Spleen (tissue), 11 donors: ENCODE measurements around the gene FRYL. TPM values are rescaled to one million over a fixed set of nuclear protein-coding genes. Genes with fewer than 3 reads are reported as not detected.
"Not testable (repeated sequence)": the region's sequence is repeated elsewhere in the genome, so short reads cannot be mapped to it uniquely, and the experiment has no call there.

ENCODE experiments used
- DNase-seq: peaks from one replicate; pipeline ENCODE4 v3.0.0-alpha.2; 2020
- H3K27ac ChIP-seq, 8 donors: fragments of 200-600 bp; sonication (generic) in 7 of 8; 1 replicate in 4 of 8; 2 replicates in 4 of 8; pipeline versions ENCODE4 v1.5.0 to v1.8.0; 2016 to 2021; ENCODE audit warnings: inconsistent platforms in 4 of 8, mild to moderate bottlenecking in 4 of 8, moderate library complexity in 1 of 8
- H3K27me3 ChIP-seq, 7 donors: fragments of 200-600 bp; sonication (generic) in 6 of 7; replicated peaks in 1 of 7; 1 replicate in 4 of 7; 2 replicates in 3 of 7; pipeline versions ENCODE4 v1.5.0 to v1.8.0; 2016 to 2021; ENCODE audit warnings: inconsistent platforms in 3 of 7, mild to moderate bottlenecking in 1 of 7
- H3K36me3 ChIP-seq, 6 donors: fragments of 200-600 bp; sonication (generic) in 5 of 6; 1 replicate in 4 of 6; 2 replicates in 2 of 6; pipeline versions ENCODE4 v1.5.0 to v1.8.0; 2016 to 2021; ENCODE audit warnings: inconsistent platforms in 2 of 6
- H3K4me1 ChIP-seq, 6 donors: fragments of 200-600 bp; sonication (generic) in 5 of 6; 1 replicate in 3 of 6; 2 replicates in 3 of 6; pipeline versions ENCODE4 v1.5.0 to v1.8.0; 2016 to 2021; ENCODE audit warnings: inconsistent platforms in 3 of 6
- H3K4me3 ChIP-seq, 8 donors: fragments of 200-600 bp; sonication (generic) in 7 of 8; 1 replicate in 4 of 8; 2 replicates in 4 of 8; pipeline versions ENCODE4 v1.5.0 to v1.8.0; 2016 to 2021; ENCODE audit warnings: inconsistent platforms in 4 of 8, mild to moderate bottlenecking in 4 of 8, moderate library complexity in 2 of 8
- H3K9me3 ChIP-seq, 8 donors: fragments of 200-600 bp; sonication (generic) in 7 of 8; 1 replicate in 4 of 8; 2 replicates in 4 of 8; pipeline versions ENCODE4 v1.5.0 to v1.8.0; 2016 to 2021; ENCODE audit warnings: inconsistent platforms in 4 of 8
- POLR2A ChIP-seq, 3 donors: fragments of 450-650 bp; IDR thresholded peaks; one replicate each; pipeline ENCODE4 v1.5.1; 2017; ENCODE audit warnings: antibody characterized with exemption in 3 of 3, mild to moderate bottlenecking in 1 of 3
- POLR2AphosphoS5 ChIP-seq, 3 donors: sonication (generic); formaldehyde crosslinking; IDR thresholded peaks; one replicate each; pipeline ENCODE4 v1.5.1; 2017; ENCODE audit warnings: antibody characterized with exemption in 3 of 3
- whole genome bisulfite sequencing, 5 donors: extraction: QIAGEN DNeasy Blood & Tissue Kit in 3 of 5; methylation state at CpG; one replicate each; pipeline versions ENCODE4 v1.1.5 to v1.1.7; 2013 to 2018; 5-methylcytosine and 5-hydroxymethylcytosine counted together
- intact Hi-C: fragments of 100-400 bp; cut with DNase I; formaldehyde crosslinking; loops from one replicate; pipeline ENCODE4 v1.15.0; 2023; ENCODE audit warnings: low total_unique reads
- polyA plus RNA-seq, 3 donors: library from polyadenylated mRNA; stranded (reverse); fragments of 200-250 nt; gene quantifications; one replicate each; pipeline ENCODE4 v1.2.1, GENCODE V29; 2013
- total RNA-seq, 7 donors: library from RNA; depleted of rRNA in 3 of 7; stranded (reverse); fragments of >200 nt in 3 of 7; fragmentation: NEBNext Ultra II Directional in 4 of 7; extraction: Animal tissue kit (Norgen Biotek cat#: 25700) in 4 of 7; gene quantifications; one replicate each; pipeline versions ENCODE4 v1.1.0 to v1.2.1, GENCODE V29; 2016 to 2021
- TF ChIP-seq, protein P1 (sequence below), 11 experiments: fragments of 200-600 bp in 7 of 11; fragments of 450-650 bp in 4 of 11; sonication (generic) in 4 of 11; IDR thresholded peaks in 8 of 11; conservative IDR thresholded peaks in 3 of 11; 1 replicate in 7 of 11; 2 replicates in 4 of 11; pipeline versions ENCODE4 v1.4.0 to v1.8.0; 2016 to 2021; ENCODE audit warnings: antibody characterized with exemption in 11 of 11, inconsistent platforms in 4 of 11, mild to moderate bottlenecking in 1 of 11
- donor health status: healthy with polysubstance abuse.
- donor health status: DM: no; HTN: no; CAD: no; lungs with moderate emphysema.
- donor health status: DM: no; HTN: no; CAD: no.
- donor health status: Bipolar disorder and iron deficiency.
- donor health status: healthy.
- donor health status: DM: no; HTN: no; CAD: no.
- donor health status: DM: yes; HTN: yes; CAD: no.

FRYL gene
- total and polyA plus RNA-seq, 10 donors: 14.2 to 118 (median 94.9) TPM

DNA sequence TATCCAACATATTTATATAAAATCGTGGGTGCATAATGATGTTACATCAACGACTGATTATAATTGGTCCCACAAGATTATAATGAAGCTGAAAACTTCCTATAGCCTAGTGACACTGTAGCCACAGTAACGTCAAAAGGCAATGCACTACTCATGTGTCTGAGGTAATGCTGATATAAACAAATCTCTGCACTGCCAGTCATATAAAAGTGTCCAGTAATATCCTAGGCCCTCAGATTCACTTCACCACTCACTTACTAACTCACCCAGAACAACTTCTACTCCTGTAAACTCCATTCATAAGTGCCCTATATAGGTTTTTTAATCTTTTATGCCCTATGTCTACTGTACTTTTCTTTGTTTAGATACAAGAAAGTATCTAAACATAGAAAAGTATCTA, 18.8 kb downstream of the FRYL start:
- H3K36me3 ChIP-seq: peaks cover 0 to 8% (median 0%) of the 10 kb centered on the region in 6 donors
- TF ChIP-seq POLR2A (IDR thresholded peaks at IDR 0.05): no peak
- no peak for TF ChIP-seq POLR2AphosphoS5 (IDR thresholded peaks at IDR 0.05)
- TF ChIP-seq, protein P1, sequence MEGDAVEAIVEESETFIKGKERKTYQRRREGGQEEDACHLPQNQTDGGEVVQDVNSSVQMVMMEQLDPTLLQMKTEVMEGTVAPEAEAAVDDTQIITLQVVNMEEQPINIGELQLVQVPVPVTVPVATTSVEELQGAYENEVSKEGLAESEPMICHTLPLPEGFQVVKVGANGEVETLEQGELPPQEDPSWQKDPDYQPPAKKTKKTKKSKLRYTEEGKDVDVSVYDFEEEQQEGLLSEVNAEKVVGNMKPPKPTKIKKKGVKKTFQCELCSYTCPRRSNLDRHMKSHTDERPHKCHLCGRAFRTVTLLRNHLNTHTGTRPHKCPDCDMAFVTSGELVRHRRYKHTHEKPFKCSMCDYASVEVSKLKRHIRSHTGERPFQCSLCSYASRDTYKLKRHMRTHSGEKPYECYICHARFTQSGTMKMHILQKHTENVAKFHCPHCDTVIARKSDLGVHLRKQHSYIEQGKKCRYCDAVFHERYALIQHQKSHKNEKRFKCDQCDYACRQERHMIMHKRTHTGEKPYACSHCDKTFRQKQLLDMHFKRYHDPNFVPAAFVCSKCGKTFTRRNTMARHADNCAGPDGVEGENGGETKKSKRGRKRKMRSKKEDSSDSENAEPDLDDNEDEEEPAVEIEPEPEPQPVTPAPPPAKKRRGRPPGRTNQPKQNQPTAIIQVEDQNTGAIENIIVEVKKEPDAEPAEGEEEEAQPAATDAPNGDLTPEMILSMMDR (IDR thresholded peaks at IDR 0.05 in 8 of 11, conservative IDR thresholded peaks at IDR 0.05 in 3 of 11): no peak
- peaks cover 0 to 3% (median 0%) of the 10 kb centered on the region in 8 donors for H3K9me3 ChIP-seq
- DNase-seq: no peak
- peaks cover 0 to 64% (median 14%) of the 10 kb centered on the region in 6 donors for H3K4me1 ChIP-seq
- intact Hi-C loops: no loop called here
- H3K27ac ChIP-seq: no peak overlapping the region
- H3K4me3 ChIP-seq: no peak overlapping the region
- WGBS, 5 donors: 92 to 99% (median 96%) methylated on average over 3 of the region's 3 CpGs
- no peaks in the 10 kb centered on the region for H3K27me3 ChIP-seq

DNA sequence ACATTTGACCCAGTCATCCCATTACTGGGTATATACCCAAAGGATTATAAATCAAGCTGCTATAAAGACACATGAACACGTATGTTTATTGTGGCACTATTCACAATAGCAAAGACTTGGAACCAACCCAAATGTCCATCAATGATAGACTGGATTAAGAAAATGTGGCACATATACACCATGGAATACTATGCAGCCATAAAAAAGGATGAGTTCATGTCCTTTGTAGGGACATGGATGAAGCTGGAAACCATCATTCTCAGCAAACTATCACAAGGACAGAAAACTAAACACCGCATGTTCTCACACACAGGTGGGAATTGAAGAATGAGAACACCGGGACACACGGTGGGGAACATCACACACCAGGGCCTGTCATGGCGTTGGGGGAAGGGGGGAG, 21.4 kb downstream of the FRYL start:
- 94 to 97% (median 96%) methylated on average over 5 of the region's 5 CpGs for WGBS, 5 donors
- peaks cover 0 to 44% (median 8%) of the 10 kb centered on the region in 6 donors for H3K4me1 ChIP-seq
- intact Hi-C loops, H3K9me3 ChIP-seq, DNase-seq, H3K36me3 ChIP-seq, H3K4me3 ChIP-seq, H3K27ac ChIP-seq, H3K27me3 ChIP-seq: not testable (repeated sequence)

DNA sequence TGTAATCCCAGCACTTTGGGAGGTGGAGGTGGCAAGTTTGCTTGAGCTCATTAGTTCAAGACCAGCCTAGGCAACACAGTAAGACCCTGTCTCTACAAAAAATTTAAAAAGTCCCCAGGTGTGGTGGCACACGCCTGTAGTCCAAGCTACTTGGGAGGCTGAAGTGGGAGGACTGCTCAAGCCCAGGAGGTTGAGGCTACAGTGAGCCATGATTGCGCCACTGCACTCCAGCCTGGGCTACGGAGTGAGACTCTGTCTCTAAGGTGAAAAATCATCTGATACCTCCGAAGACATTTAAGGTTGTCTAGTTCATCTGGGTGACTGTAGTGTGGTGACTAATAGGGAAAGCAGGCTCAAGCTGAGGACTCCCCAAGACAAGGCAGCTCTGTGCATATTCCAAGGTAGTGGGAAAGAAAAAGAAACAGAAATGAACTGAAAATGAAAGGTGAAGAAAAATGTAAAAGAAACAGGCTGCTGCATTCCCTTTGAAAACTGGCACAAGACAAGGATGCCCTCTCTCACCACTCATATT, 23.3 kb downstream of the FRYL start:
- intact Hi-C loops: no loop called here
- Histone ChIP-seq H3K27ac (no peak overlapping the region), H3K9me3 (peaks cover 0 to 3% (median 0%) of the 10 kb centered on the region in 8 donors), H3K4me1 (peaks cover 11 to 46% (median 20%) of the 10 kb centered on the region in 6 donors), H3K27me3 (no peaks in the 10 kb centered on the region), H3K4me3 (no peak overlapping the region), H3K36me3 (peaks cover 0 to 8% (median 0%) of the 10 kb centered on the region in 6 donors)
- 73 to 95% (median 86%) methylated on average over 4 of the region's 4 CpGs for WGBS, 5 donors
- no peak for DNase-seq
- TF ChIP-seq, protein P1 (IDR thresholded peaks at IDR 0.05 in 8 of 11, conservative IDR thresholded peaks at IDR 0.05 in 3 of 11): no peak
- TF ChIP-seq POLR2A (IDR thresholded peaks at IDR 0.05) (no peak), POLR2AphosphoS5 (IDR thresholded peaks at IDR 0.05) (no peak)

DNA sequence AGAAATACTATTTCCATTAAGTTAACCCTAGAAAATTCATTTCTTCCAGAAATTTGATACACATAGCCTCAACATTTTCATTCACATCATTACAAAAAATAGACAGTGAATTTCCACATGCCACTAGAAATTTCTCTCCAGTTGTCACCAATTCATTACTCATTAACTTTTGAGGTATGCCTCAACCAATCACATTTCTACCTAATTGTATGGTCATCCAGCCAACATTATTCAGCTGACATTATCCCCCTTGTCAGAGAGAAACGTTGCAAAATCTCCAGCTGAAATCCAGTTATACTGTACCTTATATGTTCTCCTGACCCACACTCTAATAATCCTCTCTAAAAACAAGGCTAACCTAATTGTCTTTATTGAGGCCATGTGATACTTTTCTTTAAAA, 24.8 kb downstream of the FRYL start:
- WGBS, 5 donors: 75 to 94% (median 79%) methylated on average over 1 of the region's 1 CpG
- H3K9me3 ChIP-seq: peaks cover 0 to 3% (median 0%) of the 10 kb centered on the region in 8 donors
- DNase-seq: no peak
- peaks cover 0 to 8% (median 0%) of the 10 kb centered on the region in 6 donors for H3K36me3 ChIP-seq
- TF ChIP-seq, protein P1 (IDR thresholded peaks at IDR 0.05 in 8 of 11, conservative IDR thresholded peaks at IDR 0.05 in 3 of 11): no peak
- TF ChIP-seq POLR2A (IDR thresholded peaks at IDR 0.05) (no peak), POLR2AphosphoS5 (IDR thresholded peaks at IDR 0.05) (no peak)
- H3K27ac ChIP-seq: no peak overlapping the region
- H3K4me1 ChIP-seq: peaks cover 11 to 49% (median 25%) of the 10 kb centered on the region in 6 donors
- H3K4me3 ChIP-seq: no peak overlapping the region
- no peaks in the 10 kb centered on the region for H3K27me3 ChIP-seq
- intact Hi-C loops: no loop called here
